ENCODE measurements around the gene GRID2. TPM values are rescaled to one million over a fixed set of nuclear protein-coding genes. Genes with fewer than 3 reads are reported as not detected.

GRID2 gene
- total RNA-seq, 4 donors from 2014 or later, result 0.16 TPM; not detected in 3

- DNase-seq, result no peak
- intact Hi-C loops (cut with DNase I; ENCODE audit: low total_unique reads), result no loop called here
- 85 to 100% methylated on average over 1 of the region's 1 CpG for WGBS, 2 donors (ENCODE audit: low coverage in 1 of 2)
- Histone ChIP-seq H3K36me3 (no peaks in the 10 kb centered on the region), H3K4me1 (no peaks in the 10 kb centered on the region), H3K27me3 (no peaks in the 10 kb centered on the region), H3K4me3 (no peak overlapping the region), H3K9me3 (no peaks in the 10 kb centered on the region), H3K27ac (no peak overlapping the region)
- in situ Hi-C loops (cut with MboI; ENCODE audit: low pct_ligation_motif_present in 1 of 4, low pct_unique_long_range_greater_than_20kb in 1 of 4, low sequenced_read_pairs in 3 of 4), result no loop called here
- TF ChIP-seq EP300 (IDR thresholded peaks at IDR 0.05; ENCODE audit: low read depth) (no peak), CTCF (IDR thresholded peaks at IDR 0.05) (no peak), POLR2A (IDR thresholded peaks at IDR 0.05) (no peak), POLR2AphosphoS5 (IDR thresholded peaks at IDR 0.05) (no peak)
These were observed 1145.0 kb downstream of the GRID2 start for GRCh38 chr4:93448691-93449293.

GRCh38 chr4:93451954-93452353, 1148.2 kb downstream of the GRID2 start:
- no peaks in the 10 kb centered on the region for H3K9me3 ChIP-seq
- no peak overlapping the region for H3K4me3 ChIP-seq
- 74 to 75% methylated on average over 1 of the region's 1 CpG for WGBS, 2 donors (ENCODE audit: low coverage in 1 of 2)
- H3K27me3 ChIP-seq, result no peaks in the 10 kb centered on the region
- DNase-seq, result no peak
- in situ Hi-C loops (cut with MboI; ENCODE audit: low pct_ligation_motif_present in 1 of 4, low pct_unique_long_range_greater_than_20kb in 1 of 4, low sequenced_read_pairs in 3 of 4), result no loop called here
- intact Hi-C loops (cut with DNase I; ENCODE audit: low total_unique reads), result loop anchor here (5.0 kb wide), 1 partner anchor 35 kb away; no protein-coding TSS in a partner anchor
- no peak overlapping the region for H3K27ac ChIP-seq
- H3K36me3 ChIP-seq, result no peaks in the 10 kb centered on the region
- H3K4me1 ChIP-seq, result no peaks in the 10 kb centered on the region
- TF ChIP-seq POLR2A (IDR thresholded peaks at IDR 0.05), result no peak
- no peak for TF ChIP-seq POLR2AphosphoS5 (IDR thresholded peaks at IDR 0.05)
- TF ChIP-seq EP300 (IDR thresholded peaks at IDR 0.05; ENCODE audit: low read depth), result no peak
- TF ChIP-seq CTCF (IDR thresholded peaks at IDR 0.05), result no peak

- Histone ChIP-seq H3K4me3 (no peak overlapping the region), H3K27ac (no peak overlapping the region), H3K4me1 (no peaks in the 10 kb centered on the region), H3K27me3 (no peaks in the 10 kb centered on the region), H3K36me3 (no peaks in the 10 kb centered on the region), H3K9me3 (no peaks in the 10 kb centered on the region)
- TF ChIP-seq CTCF (IDR thresholded peaks at IDR 0.05) (no peak), EP300 (IDR thresholded peaks at IDR 0.05; ENCODE audit: low read depth) (no peak), POLR2AphosphoS5 (IDR thresholded peaks at IDR 0.05) (no peak), POLR2A (IDR thresholded peaks at IDR 0.05) (no peak)
- intact Hi-C loops (cut with DNase I; ENCODE audit: low total_unique reads) (no loop called here), in situ Hi-C loops (cut with MboI; ENCODE audit: low pct_ligation_motif_present in 1 of 4, low pct_unique_long_range_greater_than_20kb in 1 of 4, low sequenced_read_pairs in 3 of 4) (no loop called here)
- 54 to 59% methylated on average over 3 of the region's 3 CpGs for WGBS, 2 donors (ENCODE audit: low coverage in 1 of 2)
- DNase-seq, result no peak
These were observed 1157.8 kb downstream of the GRID2 start for GRCh38 chr4:93461541-93461940.

- no peak overlapping the region for H3K4me3 ChIP-seq
- no peak for TF ChIP-seq POLR2A (IDR thresholded peaks at IDR 0.05)
- TF ChIP-seq POLR2AphosphoS5 (IDR thresholded peaks at IDR 0.05), result no peak
- TF ChIP-seq EP300 (IDR thresholded peaks at IDR 0.05; ENCODE audit: low read depth), result no peak
- no peak for TF ChIP-seq CTCF (IDR thresholded peaks at IDR 0.05)
- H3K27me3 ChIP-seq, result no peaks in the 10 kb centered on the region
- H3K4me1 ChIP-seq, result no peaks in the 10 kb centered on the region
- in situ Hi-C loops (cut with MboI; ENCODE audit: low pct_ligation_motif_present in 1 of 4, low pct_unique_long_range_greater_than_20kb in 1 of 4, low sequenced_read_pairs in 3 of 4), result no loop called here
- intact Hi-C loops (cut with DNase I; ENCODE audit: low total_unique reads), result no loop called here
- DNase-seq, result no peak
- no peaks in the 10 kb centered on the region for H3K36me3 ChIP-seq
- H3K27ac ChIP-seq, result no peak overlapping the region
- WGBS, 2 donors (ENCODE audit: low coverage in 1 of 2), result 80 to 85% methylated on average over 1 to 2 of the region's 2 CpGs
- H3K9me3 ChIP-seq, result no peaks in the 10 kb centered on the region
These were observed 1162.7 kb downstream of the GRID2 start for GRCh38 chr4:93466446-93466845.

Data from transverse colon (tissue), 4 donors.